H9 (cell line): ENCODE measurements around the gene TMPRSS9. TPM values are rescaled to one million over a fixed set of nuclear protein-coding genes. Genes with fewer than 3 reads are reported as not detected.
A peak's percentile ranks its signal among the peaks of the same experiment; 100 is the strongest.

ENCODE experiments used
- DNase-seq: peaks from one replicate; pipeline ENCODE4 v3.0.0-alpha.2; 2017
- H2AFZ ChIP-seq: one replicate; pipeline ENCODE4 v1.6.1; 2013; ENCODE audit warnings: mild to moderate bottlenecking, low read length, control low read depth, moderate library complexity
- H2AK5ac ChIP-seq: 2 replicates; pipeline ENCODE4 v1.6.1; 2013; ENCODE audit warnings: low read length, control low read depth, mixed read lengths; ENCODE audit not compliant: insufficient read length
- H2BK120ac ChIP-seq: one replicate; pipeline ENCODE4 v1.6.1; 2013; ENCODE audit warnings: low read depth, mild to moderate bottlenecking, low read length, control low read depth, inconsistent platforms; ENCODE audit not compliant: poor library complexity, severe bottlenecking
- H2BK12ac ChIP-seq: 2 replicates; pipeline ENCODE4 v1.6.1; 2013; ENCODE audit warnings: low read length, control low read depth, mixed read lengths, low read depth; ENCODE audit not compliant: insufficient read length
- H2BK15ac ChIP-seq: 2 replicates; pipeline ENCODE4 v1.6.1; 2013; ENCODE audit warnings: low read depth, low read length, control low read depth
- H2BK20ac ChIP-seq: one replicate; pipeline ENCODE4 v1.6.1; 2013; ENCODE audit warnings: low read depth, mild to moderate bottlenecking, low read length, control low read depth, inconsistent platforms; ENCODE audit not compliant: poor library complexity, severe bottlenecking
- H2BK5ac ChIP-seq: 2 replicates; pipeline ENCODE4 v1.6.1; 2013; ENCODE audit warnings: low read length, control low read depth, mixed read lengths; ENCODE audit not compliant: insufficient read length
- H3K14ac ChIP-seq: 2 replicates; pipeline ENCODE4 v1.6.1; 2013; ENCODE audit warnings: low read length, control low read depth; ENCODE audit not compliant: insufficient read depth
- H3K18ac ChIP-seq: 2 replicates; pipeline ENCODE4 v1.6.1; 2013; ENCODE audit warnings: low read depth, mild to moderate bottlenecking, mixed read lengths, low read length, control low read depth; ENCODE audit not compliant: insufficient read length
- H3K23ac ChIP-seq: 2 replicates; pipeline ENCODE4 v1.6.1; 2013; ENCODE audit warnings: low read length, control low read depth, mixed read lengths, low read depth; ENCODE audit not compliant: insufficient read length
- H3K23me2 ChIP-seq: 2 replicates; pipeline ENCODE4 v1.6.1; 2013; ENCODE audit warnings: low read depth, mild to moderate bottlenecking, mixed read lengths, low read length, control low read depth; ENCODE audit not compliant: insufficient read length, poor library complexity, severe bottlenecking
- H3K27ac ChIP-seq: 2 replicates; pipeline ENCODE4 v1.5.1; 2013; ENCODE audit warnings: low read length, control low read depth, mixed read lengths, low read depth; ENCODE audit not compliant: insufficient read length
- H3K27me3 ChIP-seq: 2 replicates; pipeline ENCODE4 v1.6.1; 2013; ENCODE audit warnings: low read length, control low read depth, inconsistent platforms; ENCODE audit not compliant: insufficient read depth
- H3K4ac ChIP-seq: 2 replicates; pipeline ENCODE4 v1.6.1; 2013; ENCODE audit warnings: low read depth, mild to moderate bottlenecking, control low read depth, inconsistent platforms, low read length, moderate library complexity
- H3K4me1 ChIP-seq: 2 replicates; pipeline ENCODE4 v1.6.1; 2013; ENCODE audit warnings: low read length, control low read depth, inconsistent platforms; ENCODE audit not compliant: insufficient read depth
- H3K4me2 ChIP-seq: 2 replicates; pipeline ENCODE4 v1.6.1; 2013; ENCODE audit warnings: low read length, control low read depth, mixed read lengths; ENCODE audit not compliant: insufficient read length, insufficient read depth
- H3K56ac ChIP-seq: 2 replicates; pipeline ENCODE4 v1.6.1; 2013; ENCODE audit warnings: low read depth, mild to moderate bottlenecking, mixed read lengths, low read length, control low read depth; ENCODE audit not compliant: insufficient read length
- H3K79me1 ChIP-seq: 2 replicates; pipeline ENCODE4 v1.6.1; 2013; ENCODE audit warnings: low read depth, mild to moderate bottlenecking, moderate library complexity, low read length, control low read depth, inconsistent platforms; ENCODE audit not compliant: insufficient read depth, poor library complexity, severe bottlenecking
- H3K79me2 ChIP-seq: 2 replicates; pipeline ENCODE4 v1.6.1; 2013; ENCODE audit warnings: low read length, control low read depth, inconsistent platforms; ENCODE audit not compliant: insufficient read depth
- H3K9ac ChIP-seq: 2 replicates; pipeline ENCODE4 v1.6.1; 2013; ENCODE audit warnings: low read length, control low read depth, mixed read lengths; ENCODE audit not compliant: insufficient read length; ENCODE audit errors: extremely low read depth
- H3K9me3 ChIP-seq: one replicate; pipeline ENCODE4 v1.6.1; 2013; ENCODE audit warnings: low read depth, low read length, inconsistent platforms; ENCODE audit not compliant: control insufficient read depth
- H3T11ph ChIP-seq: one replicate; pipeline ENCODE4 v1.6.1; 2013; ENCODE audit warnings: mild to moderate bottlenecking, low read length, control low read depth, inconsistent platforms
- H4K20me1 ChIP-seq: one replicate; pipeline ENCODE4 v1.6.1; 2013; ENCODE audit not compliant: control insufficient read depth, insufficient read length, insufficient read depth
- H4K5ac ChIP-seq: 2 replicates; pipeline ENCODE4 v1.6.1; 2013; ENCODE audit warnings: low read depth, mild to moderate bottlenecking, mixed read lengths, low read length, control low read depth; ENCODE audit not compliant: insufficient read length
- H4K8ac ChIP-seq: replicated peaks from 2 replicates; pipeline ENCODE4 v1.6.1; 2013; ENCODE audit warnings: low read length, control low read depth, mixed read lengths, low read depth; ENCODE audit not compliant: insufficient read length
- H4K91ac ChIP-seq: 2 replicates; pipeline ENCODE4 v1.6.1; 2013; ENCODE audit warnings: low read depth, mild to moderate bottlenecking, moderate library complexity, mixed read lengths, low read length, control low read depth; ENCODE audit not compliant: insufficient read length
- H3K27ac Mint-ChIP-seq, 3 experiments: 2 replicates in 2 of 3; 3 replicates in 1 of 3; pipeline ENCODE4 v1.8.0; 2020 to 2021; ENCODE audit warnings: mixed read lengths in 3 of 3, mild to moderate bottlenecking in 1 of 3, moderate library complexity in 1 of 3
- H3K27me3 Mint-ChIP-seq: 2 replicates; pipeline ENCODE4 v1.8.0; 2021; ENCODE audit warnings: low read depth, mild to moderate bottlenecking, moderate library complexity, mixed read lengths
- H3K36me3 Mint-ChIP-seq, 3 experiments: 2 replicates in 2 of 3; 3 replicates in 1 of 3; pipeline ENCODE4 v1.8.0; 2020 to 2021; ENCODE audit warnings: low read depth in 3 of 3, mixed read lengths in 3 of 3; ENCODE audit not compliant: insufficient read depth in 1 of 3
- H3K4me1 Mint-ChIP-seq, 2 experiments: 2 replicates each; pipeline ENCODE4 v1.8.0; 2020; ENCODE audit warnings: mixed read lengths in 2 of 2
- H3K4me3 Mint-ChIP-seq, 2 experiments: 2 replicates in 1 of 2; 3 replicates in 1 of 2; pipeline ENCODE4 v1.8.0; 2020 to 2021; ENCODE audit warnings: mild to moderate bottlenecking in 2 of 2, mixed read lengths in 2 of 2, moderate library complexity in 1 of 2
- H3K9me3 Mint-ChIP-seq, 2 experiments: 2 replicates in 1 of 2; 3 replicates in 1 of 2; pipeline ENCODE4 v1.8.0; 2020; ENCODE audit warnings: mild to moderate bottlenecking in 2 of 2, mixed read lengths in 2 of 2, moderate library complexity in 1 of 2
- CTCF ChIP-seq: fragments of 200-600 bp; sonication (generic); conservative IDR thresholded peaks from 3 replicates; pipeline ENCODE4 v1.8.0; 2021; ENCODE audit warnings: antibody characterized with exemption, mild to moderate bottlenecking
- WGBS: extraction: QIAGEN DNeasy Blood & Tissue Kit; methylation state at CpG from one replicate; pipeline ENCODE4 v1.1.7; 2013; ENCODE audit warnings: missing lambda C conversion rate, low lambda C conversion rate, mixed read lengths; ENCODE audit not compliant: insufficient read length; ENCODE audit errors: extremely low coverage; 5-methylcytosine and 5-hydroxymethylcytosine counted together
- total RNA-seq: library from RNA; stranded (reverse); gene quantifications from 2 replicates; pipeline ENCODE4 v1.2.1, GENCODE V29; 2021

The TMPRSS9 gene
- total RNA-seq, 1 experiment from 2014 or later = 0.24 TPM

GRCh38 chr19:2434721-2435265 lies 74.7 kb downstream of the TMPRSS9 start:
- no peak overlapping the region for H2BK15ac ChIP-seq
- H3T11ph ChIP-seq = no peak overlapping the region
- H3K9me3 Mint-ChIP-seq = no peaks in the 10 kb centered on the region
- H3K27ac ChIP-seq = no peak overlapping the region
- no peak overlapping the region for H3K9ac ChIP-seq
- DNase-seq = no peak
- H4K91ac ChIP-seq = no peak overlapping the region
- no peak overlapping the region for H3K4ac ChIP-seq
- WGBS = no CpG with 5 or more reads among the region's 42 CpGs
- no peaks in the 10 kb centered on the region for H3K79me2 ChIP-seq
- no peak overlapping the region for H2BK20ac ChIP-seq
- H3K4me1 ChIP-seq = no peaks in the 10 kb centered on the region
- H2BK120ac ChIP-seq = no peak overlapping the region
- H3K23me2 ChIP-seq = no peaks in the 10 kb centered on the region
- no peak overlapping the region; a peak in 1 of 7 replicates for H3K27ac Mint-ChIP-seq
- peaks cover 19 to 55% (median 52%) of the 10 kb centered on the region in 3 experiments; a peak in 6 of 7 replicates for H3K36me3 Mint-ChIP-seq
- no peaks in the 10 kb centered on the region for H3K79me1 ChIP-seq
- H2BK12ac ChIP-seq = no peak overlapping the region
- H3K27me3 ChIP-seq = no peaks in the 10 kb centered on the region
- no peak overlapping the region for H3K4me2 ChIP-seq
- H3K27me3 Mint-ChIP-seq = peaks cover 1% of the 10 kb centered on the region; the same call in 1 of the 2 replicates
- peak overlapping the region; percentile 23 for H2BK5ac ChIP-seq
- H4K8ac ChIP-seq = no peak overlapping the region
- H3K9me3 ChIP-seq = no peaks in the 10 kb centered on the region
- H2AFZ ChIP-seq = no peak overlapping the region
- H3K4me1 Mint-ChIP-seq = peaks cover under 1 to 3% of the 10 kb centered on the region in 2 experiments; a peak in 2 of 4 replicates
- no peak overlapping the region for H2AK5ac ChIP-seq
- H3K56ac ChIP-seq = no peak overlapping the region
- no peak for TF ChIP-seq CTCF
- H3K4me3 Mint-ChIP-seq = no peak overlapping the region
- no peaks in the 10 kb centered on the region for H4K20me1 ChIP-seq
- no peak overlapping the region for H4K5ac ChIP-seq
- H3K18ac ChIP-seq = no peak overlapping the region
- no peak overlapping the region for H3K23ac ChIP-seq
- no peak overlapping the region for H3K14ac ChIP-seq
